ENCODE data around the gene IRF2BPL.

Gene IRF2BPL

GRCh38 chr14:77028384-77029231, at the start of gene IRF2BPL:
Gene IRF2BPL, minus strand, starts transcription at chr14:77028708. Its CDS starts 916 bp downstream, at chr14:77027792.
- peak; percentile 96 to 97 for DNase-seq

- no peak for DNase-seq
Observed at GRCh38 chr14:77077040-77077439, 48.5 kb upstream of the IRF2BPL start.

- DNase-seq: no peak
Observed at GRCh38 chr14:77076113-77076631, 47.7 kb upstream of the IRF2BPL start.

- DNase-seq: no peak
Observed at GRCh38 chr14:77074969-77075368, 46.5 kb upstream of the IRF2BPL start.

- DNase-seq: no peak
Observed at GRCh38 chr14:77071938-77072388, 43.5 kb upstream of the IRF2BPL start.

GRCh38 chr14:77069551-77069950, 41.0 kb upstream of the IRF2BPL start:
- DNase-seq: no peak

- DNase-seq: no peak
Observed at GRCh38 chr14:77068517-77069200, 40.2 kb upstream of the IRF2BPL start.

- peak; percentile 52 to 61 for DNase-seq
Observed at GRCh38 chr14:77067632-77068516, 39.4 kb upstream of the IRF2BPL start.

GRCh38 chr14:77066578-77067172, 38.2 kb upstream of the IRF2BPL start:
- DNase-seq: no peak

GRCh38 chr14:77065851-77066577, 37.5 kb upstream of the IRF2BPL start:
- DNase-seq: no peak

GRCh38 chr14:77064521-77065178, 36.1 kb upstream of the IRF2BPL start:
- no peak for DNase-seq

- no peak for DNase-seq
Observed at GRCh38 chr14:77063571-77064171, 35.2 kb upstream of the IRF2BPL start.

- no peak for DNase-seq
Observed at GRCh38 chr14:77062261-77062660, 33.8 kb upstream of the IRF2BPL start.

- DNase-seq: no peak
Observed at GRCh38 chr14:77061630-77062257, 33.2 kb upstream of the IRF2BPL start.

- DNase-seq: peak in 1 of 2 donors; percentile 43
Observed at GRCh38 chr14:77059276-77059915, 30.9 kb upstream of the IRF2BPL start.

- DNase-seq: no peak
Observed at GRCh38 chr14:77058785-77059184, 30.3 kb upstream of the IRF2BPL start.

- no peak for DNase-seq
Observed at GRCh38 chr14:77058117-77058516, 29.6 kb upstream of the IRF2BPL start.

- DNase-seq: no peak
Observed at GRCh38 chr14:77055981-77056380, 27.5 kb upstream of the IRF2BPL start.

GRCh38 chr14:77055306-77055705, 26.8 kb upstream of the IRF2BPL start:
- peak in 1 of 2 donors; percentile 42 for DNase-seq
